ENCODE results near the gene CSMD2.

The CSMD2 gene

DNA sequence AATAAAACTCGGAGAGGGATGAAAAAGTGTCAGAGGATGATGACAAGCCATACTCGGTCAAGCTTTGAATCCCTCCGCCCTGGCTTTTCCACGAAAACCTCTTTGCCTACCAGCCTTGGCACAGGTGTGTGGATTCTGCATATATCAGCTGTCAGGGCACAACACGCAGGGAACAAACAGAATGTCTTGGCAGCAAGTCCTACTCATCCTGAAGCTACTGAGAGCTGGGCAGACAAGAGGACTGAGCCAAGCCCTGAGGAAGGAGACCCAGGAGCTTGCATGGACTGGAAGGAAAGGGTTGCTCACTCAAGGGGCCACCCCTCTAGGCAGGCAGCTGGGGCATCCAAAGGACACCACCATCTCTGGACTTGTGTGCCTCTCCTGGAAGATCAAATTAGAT lies 168.7 kb downstream of the CSMD2 start:
- DNase-seq = no peak

DNA sequence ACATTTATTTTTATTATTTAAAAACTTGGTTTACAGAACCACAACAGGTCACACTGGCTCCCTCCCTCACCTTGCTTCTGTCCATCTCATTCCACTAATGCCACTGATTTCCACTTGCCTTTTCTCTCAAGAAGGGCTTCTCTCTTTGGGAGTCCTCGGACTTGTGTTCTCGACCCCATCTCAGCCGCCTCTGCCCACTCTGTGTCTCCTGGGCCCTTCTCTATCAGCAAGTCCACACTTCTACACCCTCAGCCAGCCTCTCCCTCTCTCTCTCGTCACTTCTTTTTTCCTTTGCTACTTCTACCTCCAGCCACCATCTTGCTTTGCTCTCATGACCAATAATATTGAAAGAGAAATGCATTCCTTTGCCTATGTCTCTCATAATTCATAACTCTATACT lies 171.7 kb downstream of the CSMD2 start:
- no peak for DNase-seq

DNA sequence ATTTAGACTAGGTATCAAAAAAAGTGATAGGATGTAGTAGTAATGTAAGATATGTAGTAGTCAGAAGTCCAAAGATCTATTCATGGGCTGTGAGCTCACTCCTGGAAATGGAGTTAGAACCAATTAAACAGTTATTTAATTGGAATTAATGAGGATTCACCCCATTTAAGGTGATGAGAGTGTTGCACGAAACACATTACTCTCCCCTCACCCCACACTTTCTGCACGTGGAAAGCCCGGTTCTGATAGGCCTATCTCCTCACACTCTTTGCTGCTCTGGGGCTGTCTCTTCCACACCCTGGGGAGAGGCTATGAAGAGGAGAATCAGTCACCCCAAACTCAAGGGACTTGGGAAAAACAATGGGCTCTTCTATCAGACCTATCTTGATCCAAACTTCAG lies 174.7 kb downstream of the CSMD2 start:
- no peak for DNase-seq

DNA sequence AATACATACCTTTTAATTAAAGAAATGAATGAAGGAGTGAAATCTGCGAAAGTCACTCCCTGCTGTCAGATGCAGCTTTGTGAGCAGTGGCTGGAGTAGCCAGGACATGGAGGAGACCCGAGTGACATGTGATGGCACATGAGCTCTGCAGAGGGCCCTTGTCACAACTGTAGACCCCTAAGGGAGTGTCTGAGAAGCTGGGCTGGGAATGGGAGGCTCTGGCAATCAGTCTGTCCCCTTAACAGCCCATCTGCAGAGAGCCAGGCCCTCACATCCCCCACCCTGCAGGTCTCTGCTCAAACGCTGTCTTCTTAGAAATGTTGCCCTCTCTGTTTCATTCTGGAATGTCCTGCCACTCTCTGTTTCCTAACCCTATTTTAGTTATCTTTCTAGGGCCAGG lies 176.9 kb downstream of the CSMD2 start:
- no peak for DNase-seq

DNA sequence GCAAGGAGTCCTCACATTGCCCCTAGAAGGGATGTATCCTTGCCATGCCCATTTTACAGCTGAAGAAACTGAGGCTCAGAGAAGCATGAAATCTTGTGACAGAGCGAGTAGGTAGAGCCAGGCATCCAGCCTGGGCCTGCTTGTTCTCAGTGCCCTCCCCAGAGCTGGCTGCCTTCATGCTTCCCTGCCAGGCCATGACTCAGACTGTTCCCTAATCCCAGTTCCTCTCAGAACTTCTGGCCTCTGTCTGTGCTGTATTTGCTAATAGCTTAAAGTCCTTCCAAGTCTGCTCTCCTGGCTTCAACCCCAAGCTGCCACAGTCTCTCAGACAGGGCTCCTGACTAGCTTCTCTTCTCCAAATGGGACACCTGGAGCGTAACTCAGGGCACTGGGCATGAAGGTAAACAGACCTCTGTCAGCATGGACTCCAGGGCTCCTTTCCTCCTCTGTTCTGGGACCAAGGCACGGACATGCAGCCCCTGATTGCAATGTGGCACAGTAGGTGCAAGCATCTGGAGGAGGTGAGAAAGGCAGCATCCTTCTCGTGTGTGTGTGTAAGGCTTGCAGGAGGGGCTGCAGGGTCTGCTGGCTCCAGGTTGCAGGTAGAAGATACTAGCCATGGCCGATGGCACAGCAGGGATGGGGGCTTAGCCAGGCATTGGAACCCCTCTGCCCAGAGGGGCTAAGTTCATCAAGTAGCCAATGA lies 178.5 kb downstream of the CSMD2 start:
- peak; percentile 63 for DNase-seq

DNA sequence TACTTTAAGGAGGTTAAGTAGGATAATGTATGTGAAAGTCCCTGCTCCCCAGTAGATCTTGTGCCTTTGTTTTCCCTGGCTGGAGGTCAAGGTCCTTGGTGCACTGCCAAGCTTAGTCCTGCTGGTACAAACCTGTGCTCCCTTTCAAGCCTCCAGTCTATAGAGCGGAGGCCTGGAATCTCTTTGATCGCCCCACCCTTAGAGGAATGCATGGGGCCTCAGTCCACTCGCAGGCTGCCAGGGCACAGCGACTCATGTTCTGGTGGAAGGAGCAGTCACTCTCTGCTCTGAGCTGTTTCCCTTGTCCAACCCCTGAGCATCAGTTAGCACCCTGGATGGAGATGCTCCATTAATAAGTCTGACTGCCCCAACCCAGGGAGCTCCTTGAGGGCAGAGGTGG lies 179.4 kb downstream of the CSMD2 start:
- DNase-seq = no peak

DNA sequence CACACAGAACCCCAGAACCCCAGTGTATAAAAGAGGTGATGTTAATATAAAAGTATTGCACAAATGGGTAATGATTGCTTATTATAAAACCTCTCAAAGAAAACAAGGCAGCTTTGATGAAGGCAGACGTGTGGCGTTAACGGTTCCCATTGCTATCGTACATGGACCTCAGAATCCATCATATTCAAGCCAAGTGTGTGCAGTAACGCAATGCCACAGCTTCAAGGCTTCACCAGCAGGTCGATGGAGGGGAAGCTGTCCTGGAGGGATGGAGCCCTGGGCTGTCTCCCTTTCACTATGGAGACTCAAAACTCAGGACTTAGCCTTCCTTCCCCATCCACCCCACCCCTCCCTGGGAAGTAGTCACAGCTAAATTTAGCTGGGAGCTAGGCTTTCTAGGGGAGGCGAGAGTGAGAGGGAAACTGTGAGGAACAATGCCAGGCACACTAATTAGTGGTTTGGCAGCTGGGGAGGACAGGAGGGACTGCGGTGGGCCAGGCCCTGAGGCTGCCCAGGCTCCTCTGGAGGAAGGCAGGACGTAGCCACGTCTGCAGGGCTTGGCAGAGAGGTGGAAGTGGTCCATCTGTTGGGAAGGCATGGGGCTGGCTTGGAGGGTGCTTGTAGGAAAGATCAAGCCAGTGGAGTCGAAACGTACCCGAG lies 180.0 kb downstream of the CSMD2 start:
- peak; percentile 83 for DNase-seq

DNA sequence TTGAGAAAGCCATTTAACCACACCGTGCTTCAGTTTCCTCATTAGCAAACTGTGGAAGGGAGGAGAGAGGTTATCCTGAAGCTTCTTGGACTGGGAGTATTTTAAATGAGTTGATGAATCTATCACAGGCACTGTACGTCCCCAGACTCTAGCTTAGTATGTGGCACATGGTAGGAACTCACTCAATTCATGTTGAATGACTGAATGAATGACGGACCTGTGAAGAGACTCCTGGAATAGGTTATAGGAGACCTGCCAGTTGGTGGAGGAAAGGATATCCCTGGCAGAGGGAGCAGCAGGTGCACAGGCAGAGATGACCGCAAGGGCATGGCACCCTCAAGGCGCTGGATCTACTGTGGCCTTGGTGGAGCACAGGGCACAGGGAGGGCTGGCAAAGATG lies 182.6 kb downstream of the CSMD2 start:
- no peak for DNase-seq

DNA sequence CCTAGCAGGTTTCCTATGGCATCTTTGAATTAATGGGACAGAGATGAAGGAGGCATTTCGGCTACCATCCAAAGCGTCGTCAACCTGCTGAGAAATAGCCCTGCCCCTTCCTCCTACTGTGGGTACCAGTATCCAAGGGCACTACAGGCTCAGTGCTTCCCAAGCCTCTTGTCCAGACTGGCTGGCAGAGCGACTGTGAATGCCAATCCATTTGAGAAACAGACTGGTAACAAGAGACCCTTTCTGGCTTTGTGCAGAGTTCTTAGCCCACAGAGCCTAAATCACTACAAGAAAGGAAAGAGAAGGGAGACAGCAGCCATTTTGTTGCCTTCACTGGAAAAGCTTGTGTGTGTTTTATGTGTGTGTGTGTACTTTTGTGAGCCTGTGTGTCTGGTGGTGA lies 185.7 kb downstream of the CSMD2 start:
- no peak for DNase-seq

DNA sequence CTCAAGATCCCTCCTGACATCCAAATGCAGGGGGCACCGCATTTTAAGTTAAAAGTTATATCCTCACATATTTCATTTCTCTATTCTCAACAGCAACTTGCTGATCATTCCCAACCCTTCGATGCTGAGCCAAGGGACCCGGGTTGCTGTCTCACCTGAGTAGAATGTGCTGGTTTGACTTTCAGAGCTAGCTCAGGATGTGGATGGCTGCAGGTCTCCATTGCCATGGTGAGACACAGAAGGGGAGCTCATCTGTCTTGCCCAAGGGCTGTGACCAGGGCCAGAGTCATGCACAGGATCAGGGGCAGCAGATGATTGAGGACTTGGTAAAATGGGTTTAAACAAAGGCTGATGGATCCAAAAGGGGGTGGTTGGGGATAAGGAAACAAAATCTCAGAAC lies 189.1 kb downstream of the CSMD2 start:
- no peak for DNase-seq

DNA sequence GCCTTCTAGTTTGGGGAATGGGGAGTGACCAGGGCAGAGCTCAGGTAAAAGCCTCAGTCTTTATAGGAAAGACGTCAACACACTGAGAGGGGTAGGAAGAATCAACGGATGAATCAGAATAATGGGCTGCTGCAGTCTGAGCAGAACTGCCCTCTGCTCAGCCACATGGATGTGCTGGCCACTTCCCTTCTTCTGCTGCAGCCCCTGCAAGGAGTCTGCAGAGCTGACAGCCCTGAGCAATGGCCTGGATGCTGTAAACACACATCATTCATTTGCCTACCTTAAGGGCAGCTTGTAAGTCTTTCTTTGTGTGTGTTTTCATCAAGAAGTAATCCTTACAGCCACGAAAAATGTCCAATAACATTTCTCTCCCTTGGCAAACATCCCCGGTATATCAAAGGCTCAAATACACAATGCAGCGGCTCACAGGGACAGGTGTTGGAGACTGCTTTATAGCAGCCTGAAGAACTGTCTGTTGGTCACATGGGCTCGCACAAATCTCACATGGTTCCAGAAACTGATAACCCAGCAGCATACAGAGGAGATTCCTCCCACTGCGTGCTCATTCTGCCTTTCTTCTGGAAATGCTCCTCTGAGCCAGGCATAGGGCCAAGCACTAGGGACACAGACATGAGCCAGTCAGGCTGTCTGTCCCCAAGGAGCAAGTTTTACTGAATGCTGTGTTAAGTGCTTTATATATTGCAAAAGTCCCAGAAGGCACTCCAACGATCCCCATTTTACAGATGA lies 191.1 kb downstream of the CSMD2 start:
- DNase-seq = no peak

DNA sequence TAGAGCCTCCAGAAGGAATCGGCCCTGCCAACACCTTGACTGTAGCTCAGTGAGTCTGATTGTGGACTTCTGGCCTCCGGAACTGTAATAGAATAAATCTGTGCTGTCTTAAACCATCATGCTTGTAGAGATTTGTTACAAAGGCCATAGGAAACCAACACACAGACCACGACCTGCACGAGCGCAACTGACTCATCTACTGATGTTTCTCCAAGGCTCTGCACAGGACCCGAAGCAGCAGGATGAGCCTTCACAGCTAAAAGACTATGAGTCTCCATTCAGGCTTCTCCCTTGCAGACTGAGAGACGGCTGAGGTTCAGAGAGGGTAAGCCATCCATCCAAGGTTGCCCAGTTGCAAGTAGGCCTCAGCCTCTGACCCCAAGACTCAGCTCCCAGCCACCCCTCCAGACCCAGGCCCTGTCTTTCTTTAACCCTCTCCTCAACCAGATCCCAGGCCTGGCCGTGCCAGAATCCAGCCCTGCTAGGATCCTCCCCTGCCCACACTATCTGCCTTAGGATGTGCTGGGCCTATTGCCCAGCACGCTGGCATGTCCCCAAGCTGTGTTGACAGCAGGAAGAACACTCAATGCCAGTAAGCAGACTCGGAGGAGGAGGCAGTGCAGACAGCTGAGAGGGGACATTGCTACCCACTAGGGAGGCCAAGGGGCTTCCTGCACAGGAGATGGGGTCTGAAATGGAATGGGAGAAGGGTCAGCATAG lies 192.2 kb downstream of the CSMD2 start:
- DNase-seq = peak; percentile 52

DNA sequence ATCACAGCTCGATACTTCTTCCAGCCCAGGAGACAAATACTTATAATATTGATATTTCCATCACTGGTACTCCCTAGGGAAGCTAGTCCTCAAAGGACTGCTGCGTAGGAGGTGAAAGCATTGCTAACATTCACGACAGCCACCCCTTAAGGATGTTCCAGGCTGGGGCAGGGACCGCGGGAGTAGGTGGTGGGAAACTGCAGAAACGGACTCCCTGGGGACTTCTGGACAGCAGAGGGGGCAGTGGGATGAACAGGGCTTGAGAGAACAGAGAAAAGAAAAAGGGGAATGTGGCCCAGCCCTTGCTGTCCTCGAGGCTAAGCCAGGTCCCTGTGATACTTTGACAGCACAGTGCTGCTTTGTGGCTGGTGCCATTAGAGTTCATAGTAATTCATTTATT lies 193.1 kb downstream of the CSMD2 start:
- no peak for DNase-seq

DNA sequence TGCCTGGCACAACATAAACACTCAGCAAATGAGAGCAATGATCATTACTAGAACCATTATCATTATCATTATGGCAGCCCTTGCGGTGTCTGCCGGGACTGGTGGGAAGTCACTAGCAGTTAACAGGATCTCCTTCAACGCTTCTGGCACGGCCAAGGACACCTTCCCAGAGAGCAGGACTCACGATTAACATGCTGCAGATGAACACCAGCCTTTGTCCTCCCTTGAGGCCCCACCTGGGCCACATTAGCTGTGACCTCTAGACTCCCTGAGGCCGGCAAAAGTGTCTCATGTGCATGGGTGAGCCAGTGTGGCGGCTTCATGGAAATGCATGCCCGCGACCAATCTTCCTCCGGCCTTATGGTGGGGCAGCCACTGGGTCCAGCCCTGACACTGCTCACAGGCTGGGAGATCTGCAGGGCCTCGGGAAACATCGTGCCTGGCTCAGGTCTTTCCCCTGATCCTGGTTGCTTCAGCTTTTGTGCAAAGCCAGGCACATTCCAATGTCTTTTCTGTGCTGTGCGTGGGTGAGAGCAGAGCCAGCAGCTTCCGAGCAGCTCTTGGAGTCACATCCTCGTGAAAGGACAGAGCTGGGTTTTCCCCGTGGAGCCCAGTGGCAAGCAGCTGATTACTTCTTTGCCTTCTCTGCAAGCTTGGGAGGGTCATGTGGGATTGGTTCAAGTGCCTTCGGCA lies 193.9 kb downstream of the CSMD2 start:
- no peak for DNase-seq

DNA sequence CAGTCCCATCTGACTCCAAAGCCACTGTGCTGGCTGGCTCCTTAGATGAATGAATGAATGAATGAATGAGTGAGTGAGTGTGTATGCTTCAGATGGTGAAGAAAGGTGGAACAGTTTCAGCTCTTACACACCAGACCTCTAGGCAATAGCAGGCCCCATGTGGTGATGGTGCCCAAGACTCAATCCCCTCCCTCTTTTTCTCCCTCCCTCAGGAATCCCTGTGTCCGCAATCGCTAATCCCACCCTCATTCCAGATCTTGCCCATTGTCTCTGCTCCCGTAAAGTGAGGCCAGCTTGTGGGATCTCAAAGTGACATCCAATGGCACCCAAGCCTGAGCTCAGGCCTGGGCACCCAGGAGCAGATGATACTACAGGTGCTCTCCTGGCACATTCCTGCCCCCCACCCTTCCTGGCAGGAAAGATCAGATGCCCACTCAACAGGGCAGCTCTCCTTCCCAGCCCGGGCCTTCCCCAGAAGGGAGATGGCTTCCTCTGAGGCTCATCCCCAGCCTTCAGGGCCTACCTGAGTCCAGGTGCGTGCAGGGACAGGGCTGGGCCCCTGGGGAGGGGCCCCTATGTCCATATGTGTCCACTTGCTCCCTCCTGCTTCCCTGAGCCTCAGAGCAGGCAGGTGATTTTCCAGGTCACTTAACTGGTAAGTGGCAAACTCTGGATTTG lies 194.7 kb downstream of the CSMD2 start:
- no peak for DNase-seq

DNA sequence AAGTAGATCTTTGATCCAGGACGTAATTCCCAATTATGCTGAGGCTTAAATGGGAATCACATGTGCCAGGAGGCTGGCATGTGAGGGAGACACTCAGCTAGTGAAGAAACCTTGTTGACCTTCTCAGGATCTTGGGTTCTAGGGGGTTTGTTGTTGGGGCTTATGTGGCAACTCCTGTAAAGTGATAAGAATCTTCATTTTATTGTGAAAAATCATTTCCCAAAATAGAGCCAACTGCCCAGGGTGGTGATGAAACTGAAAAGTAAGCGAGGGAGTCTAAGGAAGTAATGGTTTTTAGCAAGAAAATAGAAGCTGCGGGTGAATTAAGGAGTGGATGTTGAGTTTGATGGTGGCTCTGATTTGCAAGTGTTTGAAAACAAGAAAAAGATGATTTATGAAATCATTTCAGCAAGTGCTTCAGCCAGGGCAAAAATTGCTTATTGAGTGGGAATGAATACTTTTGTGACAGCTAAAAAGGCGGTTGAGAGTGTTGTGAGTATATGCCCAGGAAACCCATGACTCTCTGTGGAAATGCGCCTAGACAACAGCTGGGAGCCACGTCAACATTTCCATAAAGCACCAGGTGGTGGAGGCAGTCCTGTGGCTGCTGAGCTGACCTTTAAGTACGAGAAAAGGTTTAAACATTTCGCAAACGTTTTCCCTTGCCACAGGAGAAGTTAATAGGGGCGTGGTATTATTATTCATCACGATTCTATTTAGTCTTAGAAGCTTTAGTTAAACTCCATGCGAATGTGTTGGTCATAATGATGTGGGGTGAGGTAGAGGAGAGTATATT lies 198.5 kb downstream of the CSMD2 start:
- DNase-seq = no peak

DNA sequence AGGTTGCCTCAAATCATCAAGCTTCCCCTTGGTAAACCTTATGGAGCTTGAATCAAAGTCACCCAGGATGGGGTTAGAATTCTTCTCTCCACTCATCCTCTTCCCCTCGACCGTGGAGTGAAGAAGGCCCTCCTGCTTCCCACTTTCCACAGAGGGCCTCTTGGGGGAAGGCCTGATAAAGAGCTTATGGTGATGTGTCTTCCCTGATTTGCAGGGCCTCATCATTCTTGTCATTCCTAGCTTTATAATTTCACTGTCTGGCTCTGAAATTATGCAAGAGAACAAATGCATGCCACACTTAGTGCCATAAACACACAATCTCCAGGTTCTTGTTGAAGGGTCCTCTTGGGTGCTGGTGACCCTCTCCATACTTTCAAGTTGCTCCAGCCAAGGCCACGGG lies 199.9 kb downstream of the CSMD2 start:
- DNase-seq = no peak

DNA sequence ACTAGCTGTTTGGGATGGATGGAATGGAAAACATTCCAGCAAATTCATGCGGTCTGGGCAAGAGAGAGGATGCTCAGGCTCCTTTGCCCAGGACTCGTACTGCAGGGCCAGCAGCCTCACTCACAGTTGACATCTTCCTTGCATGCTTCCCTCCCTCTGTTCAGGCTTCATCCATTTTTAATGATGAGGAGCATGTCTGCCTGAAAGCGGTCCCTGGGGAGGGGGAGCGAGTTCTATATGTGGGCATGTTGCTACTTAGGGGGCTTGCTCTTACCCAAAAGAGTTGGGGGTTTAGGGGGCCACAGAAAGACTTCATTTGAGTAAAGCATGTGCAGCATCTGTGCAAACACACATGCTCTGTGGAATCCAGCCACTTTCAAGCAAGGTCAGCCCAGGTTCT lies 203.0 kb downstream of the CSMD2 start:
- DNase-seq = no peak

DNA sequence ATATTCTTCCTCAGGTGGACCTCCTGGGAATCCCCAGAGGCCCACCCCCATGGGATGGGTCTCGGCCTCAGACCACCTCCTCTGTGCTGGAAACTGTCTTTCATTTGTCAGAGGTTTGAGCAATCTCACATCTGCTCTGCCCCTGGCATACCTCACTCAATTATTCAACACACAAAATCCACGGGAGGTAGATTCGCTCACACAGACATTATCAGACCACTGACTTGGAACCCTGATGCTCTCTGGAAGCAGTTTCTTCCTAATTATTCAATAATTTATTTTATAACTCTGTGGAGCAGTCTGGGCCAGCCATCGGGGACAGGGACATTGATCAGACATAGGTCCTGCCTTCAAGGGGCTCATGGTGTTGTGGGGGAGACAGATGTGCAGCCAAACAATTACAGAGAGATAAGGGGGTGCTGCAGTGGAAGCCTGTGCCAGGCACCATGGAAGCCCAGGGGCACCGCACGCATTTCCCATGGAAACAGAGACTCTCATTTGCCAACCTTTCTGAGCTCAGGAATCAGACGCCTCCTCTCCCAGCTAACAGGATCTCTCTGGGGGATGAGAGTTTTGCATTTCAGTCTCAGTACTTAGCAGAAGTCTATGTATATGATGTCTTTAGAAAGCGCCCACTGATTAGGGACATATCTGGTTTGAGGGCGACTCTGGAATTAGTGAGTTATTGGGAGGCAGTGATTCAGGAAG lies 204.7 kb downstream of the CSMD2 start:
- DNase-seq = no peak

DNA sequence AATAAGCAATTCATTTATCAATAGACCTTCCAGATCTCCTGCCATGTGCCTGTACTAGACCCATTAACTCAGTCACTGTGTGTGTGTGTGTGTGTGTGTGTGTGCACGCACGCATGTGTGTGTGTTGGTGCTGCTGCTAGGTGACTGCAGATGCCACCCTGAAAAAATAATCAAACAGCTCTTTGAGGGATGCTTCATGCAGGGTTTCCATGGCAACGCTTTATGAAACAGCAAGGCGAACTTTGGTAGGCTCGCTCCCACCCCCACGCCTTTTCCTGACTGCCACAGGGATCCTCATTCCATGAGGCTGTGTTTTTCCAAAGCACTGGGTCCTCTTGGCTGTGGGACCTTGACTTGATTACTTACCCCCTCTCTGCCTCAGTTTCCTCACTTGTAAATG lies 207.2 kb downstream of the CSMD2 start:
- no peak for DNase-seq

DNA sequence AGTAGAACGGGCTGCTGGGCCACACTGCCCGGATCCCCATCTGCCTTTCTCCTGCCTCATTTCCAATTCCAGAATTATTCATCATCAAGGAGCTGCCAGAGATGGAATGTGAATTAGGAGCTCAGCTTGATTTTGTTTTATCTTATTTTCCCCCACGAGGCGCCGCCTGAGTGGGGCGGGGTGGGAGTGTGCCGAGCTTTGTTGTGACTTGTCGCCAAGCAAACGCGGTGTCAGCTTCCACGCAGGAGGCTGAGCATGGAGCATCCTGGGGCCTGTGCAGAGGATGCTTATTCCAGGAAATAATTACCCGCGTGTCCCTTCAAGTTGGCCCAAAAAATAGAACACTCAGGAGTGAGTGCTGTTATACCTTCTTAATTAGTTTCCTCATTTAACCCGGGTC lies 209.9 kb downstream of the CSMD2 start:
- no peak for DNase-seq
